Stimulated activated CD4-positive, alpha-beta T cell treated with anti-CD3 and anti-CD28 coated beads, Interleukin-15, amount 100 ng/mL, for 24 hours (primary cell): ENCODE results near the gene MGLL.

ENCODE experiments used
- DNase-seq: peaks from one replicate; pipeline ENCODE4 v3.0.0-alpha.2; 2020

The MGLL gene

DNA sequence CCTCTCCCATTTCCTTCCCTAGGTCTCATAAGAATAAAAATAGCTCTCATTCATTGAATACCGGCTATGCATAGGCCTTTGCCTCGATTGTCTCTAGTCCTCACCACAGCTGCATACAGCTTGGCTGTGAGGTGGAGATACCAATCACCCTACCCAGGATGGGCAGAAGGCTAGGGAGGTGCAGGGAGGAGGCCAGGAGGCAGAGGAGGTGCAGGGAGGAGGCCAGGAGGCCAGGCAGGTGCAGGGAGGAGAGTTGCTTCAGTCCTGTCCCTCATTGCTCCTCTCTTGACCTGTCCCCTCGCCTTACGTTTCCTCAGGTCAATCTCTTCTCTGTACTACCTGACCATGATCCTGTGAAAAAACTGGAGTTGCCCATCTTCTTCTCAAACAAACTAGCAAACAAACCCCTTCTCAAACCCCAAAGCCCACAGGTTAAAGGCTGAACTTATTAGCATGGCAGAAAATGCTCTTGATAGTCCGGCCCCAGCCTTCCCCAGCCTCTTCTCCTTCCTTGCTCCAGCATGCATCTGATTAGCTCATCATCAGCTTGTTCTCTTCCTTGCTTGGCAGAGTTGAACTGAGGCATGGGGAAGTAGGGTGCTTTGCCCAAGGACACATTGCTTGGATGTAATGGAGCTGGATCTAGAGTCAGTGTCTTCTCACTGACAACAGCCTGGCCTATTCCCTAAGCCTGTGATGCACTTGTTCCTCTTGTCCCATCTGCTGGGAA, 177.5 kb downstream of the MGLL start:
- DNase-seq: no peak

DNA sequence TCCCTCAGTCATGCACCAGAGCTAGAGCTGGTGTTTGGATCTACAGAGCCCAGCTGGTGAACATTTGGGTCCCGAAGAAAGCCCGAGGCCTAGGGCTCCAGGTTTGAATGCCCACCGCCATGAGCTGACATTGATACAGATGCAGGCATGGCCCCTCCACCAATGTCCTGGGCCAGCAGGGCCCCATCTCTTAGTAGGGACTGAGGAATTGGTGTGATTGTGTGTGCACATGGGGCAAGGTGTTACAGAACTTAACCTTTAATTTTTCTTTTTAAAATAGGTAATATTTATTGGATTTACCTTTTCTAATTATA, 182.3 kb downstream of the MGLL start:
- no peak for DNase-seq

- no peak for DNase-seq
These were observed 182.9 kb downstream of the MGLL start for GRCh38 chr3:127639173-127640041.
